Fibroblast of the aortic adventitia (primary cell): ENCODE data around the gene TUBG2. TPM values are rescaled to one million over a fixed set of nuclear protein-coding genes. Genes with fewer than 3 reads are reported as not detected.
A peak's percentile ranks its signal among the peaks of the same experiment; 100 is the strongest.

Experiments
- DNase-seq: peaks from one replicate; pipeline ENCODE4 v3.0.0-alpha.2; 2010; ENCODE audit warnings: low read depth
- H3K4me3 ChIP-seq: 2 replicates; pipeline ENCODE4 v1.5.1; 2011; ENCODE audit warnings: low read depth, mild to moderate bottlenecking, control low read depth, low read length, moderate library complexity
- CTCF ChIP-seq: IDR thresholded peaks from 2 replicates; pipeline ENCODE4 v1.5.1; 2011; ENCODE audit warnings: mild to moderate bottlenecking, low read length, control low read depth, inconsistent platforms; ENCODE audit not compliant: insufficient read depth
- total RNA-seq: library from RNA; depleted of rRNA; stranded (reverse); fragments of >200 nt; gene quantifications from 2 replicates; pipeline ENCODE4 v1.2.3, GENCODE V29; 2012; ENCODE audit warnings: low replicate concordance

The TUBG2 gene
- total RNA-seq, 1 donor: 12.1 TPM

GRCh38 chr17:42669977-42670788 is 11.1 kb downstream of the TUBG2 start:
- no peak for TF ChIP-seq CTCF
- H3K4me3 ChIP-seq: no peak overlapping the region
- DNase-seq: no peak

GRCh38 chr17:42670789-42671657 is 11.9 kb downstream of the TUBG2 start:
- no peak for DNase-seq
- TF ChIP-seq CTCF: no peak
- no peak overlapping the region for H3K4me3 ChIP-seq

- H3K4me3 ChIP-seq: no peak overlapping the region
- no peak for DNase-seq
- TF ChIP-seq CTCF: no peak
Measured at GRCh38 chr17:42672038-42672437, 13.0 kb downstream of the TUBG2 start.

- no peak for TF ChIP-seq CTCF
- H3K4me3 ChIP-seq: peak overlapping the region; percentile 93
- DNase-seq: no peak
Measured at GRCh38 chr17:42673266-42673884, 14.3 kb downstream of the TUBG2 start.

- peak overlapping the region; percentile 93 for H3K4me3 ChIP-seq
- TF ChIP-seq CTCF: peak; percentile 67
Measured at GRCh38 chr17:42673885-42674754, 15.0 kb downstream of the TUBG2 start.

More at GRCh38 chr17:42673885-42674754, 15.0 kb downstream of the TUBG2 start:
- peak; percentile 64 for DNase-seq
